ENCODE data around the gene CYP4F22. TPM values are rescaled to one million over a fixed set of nuclear protein-coding genes. Genes with fewer than 3 reads are reported as not detected.

Gene CYP4F22
- total RNA-seq, 2 donors from 2014 or later, result not detected

- Histone ChIP-seq H3K27ac (no peak overlapping the region), H3K27me3 (replicated peaks; ENCODE audit: insufficient read depth) (no peaks in the 10 kb centered on the region), H3K9me3 (no peaks in the 10 kb centered on the region), H3K36me3 (no peaks in the 10 kb centered on the region), H3K4me3 (no peak overlapping the region), H3K4me1 (ENCODE audit: control insufficient read depth in 1 of 2, low read depth in 2 of 2) (no peaks in the 10 kb centered on the region)
- ATAC-seq (ENCODE audit: insufficient number of reproducible peaks, low FRiP score, low read depth), result no peak
- TF ChIP-seq, protein P1, sequence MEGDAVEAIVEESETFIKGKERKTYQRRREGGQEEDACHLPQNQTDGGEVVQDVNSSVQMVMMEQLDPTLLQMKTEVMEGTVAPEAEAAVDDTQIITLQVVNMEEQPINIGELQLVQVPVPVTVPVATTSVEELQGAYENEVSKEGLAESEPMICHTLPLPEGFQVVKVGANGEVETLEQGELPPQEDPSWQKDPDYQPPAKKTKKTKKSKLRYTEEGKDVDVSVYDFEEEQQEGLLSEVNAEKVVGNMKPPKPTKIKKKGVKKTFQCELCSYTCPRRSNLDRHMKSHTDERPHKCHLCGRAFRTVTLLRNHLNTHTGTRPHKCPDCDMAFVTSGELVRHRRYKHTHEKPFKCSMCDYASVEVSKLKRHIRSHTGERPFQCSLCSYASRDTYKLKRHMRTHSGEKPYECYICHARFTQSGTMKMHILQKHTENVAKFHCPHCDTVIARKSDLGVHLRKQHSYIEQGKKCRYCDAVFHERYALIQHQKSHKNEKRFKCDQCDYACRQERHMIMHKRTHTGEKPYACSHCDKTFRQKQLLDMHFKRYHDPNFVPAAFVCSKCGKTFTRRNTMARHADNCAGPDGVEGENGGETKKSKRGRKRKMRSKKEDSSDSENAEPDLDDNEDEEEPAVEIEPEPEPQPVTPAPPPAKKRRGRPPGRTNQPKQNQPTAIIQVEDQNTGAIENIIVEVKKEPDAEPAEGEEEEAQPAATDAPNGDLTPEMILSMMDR (IDR thresholded peaks at IDR 0.05), result no peak
- DNase-seq (ENCODE audit: low spot score), result no peak
Observed at GRCh38 chr19:15498156-15498858, 10.0 kb upstream of the CYP4F22 start.

GRCh38 chr19:15498910-15499309, 9.4 kb upstream of the CYP4F22 start:
- Histone ChIP-seq H3K4me1 (ENCODE audit: control insufficient read depth in 1 of 2, low read depth in 2 of 2) (no peaks in the 10 kb centered on the region), H3K36me3 (no peaks in the 10 kb centered on the region), H3K9me3 (no peaks in the 10 kb centered on the region), H3K27me3 (replicated peaks; ENCODE audit: insufficient read depth) (no peaks in the 10 kb centered on the region), H3K27ac (no peak overlapping the region), H3K4me3 (no peak overlapping the region)
- no peak for DNase-seq (ENCODE audit: low spot score)
- no peak for ATAC-seq (ENCODE audit: insufficient number of reproducible peaks, low FRiP score, low read depth)
- TF ChIP-seq, protein P1 (IDR thresholded peaks at IDR 0.05), result no peak

DNA sequence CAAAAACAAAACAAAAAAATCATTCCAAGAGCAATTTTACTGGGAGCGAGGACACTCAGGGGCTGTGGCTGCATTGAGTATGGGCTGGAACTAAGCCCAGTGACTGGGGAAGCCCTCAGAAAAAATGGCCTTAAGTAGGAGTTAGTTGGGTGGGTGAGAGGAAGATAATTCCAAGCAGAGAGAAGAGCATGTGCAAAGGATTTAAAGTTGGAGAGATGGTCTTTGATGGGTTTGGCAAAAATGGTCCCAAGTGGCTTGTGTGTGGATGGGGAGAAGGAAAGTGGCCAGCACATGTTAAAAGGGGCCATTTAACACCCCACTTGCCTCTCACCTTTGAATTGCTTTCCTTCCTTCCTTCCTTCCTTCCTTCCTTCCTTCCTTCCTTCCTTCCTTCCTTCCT, 6.7 kb upstream of the CYP4F22 start:
- Histone ChIP-seq H3K4me3 (no peak overlapping the region), H3K27me3 (replicated peaks; ENCODE audit: insufficient read depth) (no peaks in the 10 kb centered on the region), H3K36me3 (no peaks in the 10 kb centered on the region), H3K27ac (no peak overlapping the region), H3K9me3 (no peaks in the 10 kb centered on the region), H3K4me1 (ENCODE audit: control insufficient read depth in 1 of 2, low read depth in 2 of 2) (no peaks in the 10 kb centered on the region)
- TF ChIP-seq, protein P1 (IDR thresholded peaks at IDR 0.05), result no peak
- ATAC-seq (ENCODE audit: insufficient number of reproducible peaks, low FRiP score, low read depth) (no peak), DNase-seq (ENCODE audit: low spot score) (no peak)

GRCh38 chr19:15502264-15502663, 6.1 kb upstream of the CYP4F22 start:
- no peaks in the 10 kb centered on the region for H3K27me3 ChIP-seq (replicated peaks; ENCODE audit: insufficient read depth)
- no peaks in the 10 kb centered on the region for H3K9me3 ChIP-seq
- TF ChIP-seq, protein P1 (IDR thresholded peaks at IDR 0.05), result no peak
- H3K4me1 ChIP-seq (ENCODE audit: control insufficient read depth in 1 of 2, low read depth in 2 of 2), result no peaks in the 10 kb centered on the region
- H3K4me3 ChIP-seq, result no peak overlapping the region
- no peaks in the 10 kb centered on the region for H3K36me3 ChIP-seq
- ATAC-seq (ENCODE audit: insufficient number of reproducible peaks, low FRiP score, low read depth) (no peak), DNase-seq (ENCODE audit: low spot score) (no peak)
- no peak overlapping the region for H3K27ac ChIP-seq

GRCh38 chr19:15506074-15506571, 2.2 kb upstream of the CYP4F22 start:
- peaks cover 0 to 7% of the 10 kb centered on the region in 2 donors for H3K4me1 ChIP-seq (ENCODE audit: control insufficient read depth in 1 of 2, low read depth in 2 of 2)
- no peak overlapping the region for H3K27ac ChIP-seq
- no peaks in the 10 kb centered on the region for H3K27me3 ChIP-seq (replicated peaks; ENCODE audit: insufficient read depth)
- no peaks in the 10 kb centered on the region for H3K9me3 ChIP-seq
- no peak for DNase-seq (ENCODE audit: low spot score)
- no peak for ATAC-seq (ENCODE audit: insufficient number of reproducible peaks, low FRiP score, low read depth)
- TF ChIP-seq, protein P1 (IDR thresholded peaks at IDR 0.05), result no peak
- H3K4me3 ChIP-seq, result no peak overlapping the region
- H3K36me3 ChIP-seq, result no peaks in the 10 kb centered on the region

Measured in thoracic aorta (tissue), 2 donors.